HUES48 (cell line): Measurements from ENCODE around the gene SAMSN1.

Source experiments
- H3K27ac ChIP-seq: one replicate; pipeline ENCODE4 v1.7.0; 2013; ENCODE audit warnings: low read depth, low read length, inconsistent platforms
- H3K27me3 ChIP-seq: 2 replicates; pipeline ENCODE4 v1.6.1; 2013; ENCODE audit warnings: mild to moderate bottlenecking, low read length; ENCODE audit not compliant: control insufficient read depth, insufficient read depth
- H3K36me3 ChIP-seq: 2 replicates; pipeline ENCODE4 v1.6.1; 2013; ENCODE audit warnings: low read length; ENCODE audit not compliant: control insufficient read depth, insufficient read depth
- H3K4me1 ChIP-seq: 2 replicates; pipeline ENCODE4 v1.6.1; 2013; ENCODE audit warnings: mild to moderate bottlenecking, low read length; ENCODE audit not compliant: control insufficient read depth, insufficient read depth
- H3K4me3 ChIP-seq: 2 replicates; pipeline ENCODE4 v1.5.1; 2013; ENCODE audit warnings: mild to moderate bottlenecking, low read depth, low read length
- H3K9ac ChIP-seq: 2 replicates; pipeline ENCODE4 v1.6.1; 2013; ENCODE audit warnings: mild to moderate bottlenecking, low read depth, low read length, moderate library complexity
- H3K9me3 ChIP-seq: 2 replicates; pipeline ENCODE4 v1.6.1; 2013; ENCODE audit warnings: low read length; ENCODE audit not compliant: control insufficient read depth, insufficient read depth

The SAMSN1 gene

DNA sequence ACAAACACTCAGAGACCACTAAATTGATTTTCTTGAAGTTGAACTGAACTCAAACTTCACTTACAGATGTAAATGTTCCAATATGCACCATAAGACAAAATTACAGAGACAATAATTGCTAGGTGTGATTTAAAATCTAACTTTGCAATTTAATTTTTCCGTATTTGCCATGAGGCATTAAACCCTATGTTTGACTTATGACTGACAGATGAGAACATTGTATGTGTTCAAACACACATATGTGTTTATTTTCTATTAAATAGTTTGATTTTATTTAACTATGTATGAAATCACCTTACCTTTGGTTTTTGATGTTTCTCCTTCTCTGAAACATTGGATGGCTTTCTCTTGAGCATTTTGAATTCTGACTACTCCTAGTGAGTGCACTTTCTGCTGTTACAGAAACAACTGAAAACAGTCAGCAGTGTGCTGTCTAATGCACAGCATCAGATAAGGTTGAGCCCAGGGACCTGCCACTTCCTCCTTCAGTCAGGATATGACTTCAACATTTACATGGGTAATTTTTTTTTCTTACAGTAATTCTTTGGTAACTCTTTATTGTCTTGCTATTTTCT lies at the start of gene SAMSN1:
SAMSN1 (minus strand) TSS at position 410 of the 575 bp plus-strand sequence; CDS start at position 356, 54 bp downstream.
- Histone ChIP-seq H3K36me3 (no peaks in the 10 kb centered on the region), H3K9ac (no peak within 1 kb of the TSS), H3K4me3 (no peak within 1 kb of the TSS), H3K4me1 (peaks cover 3% of the 10 kb centered on the region; the same call in 1 of the 2 replicates), H3K27me3 (no peaks in the 10 kb centered on the region), H3K9me3 (no peaks in the 10 kb centered on the region), H3K27ac (no peak within 1 kb of the TSS)

DNA sequence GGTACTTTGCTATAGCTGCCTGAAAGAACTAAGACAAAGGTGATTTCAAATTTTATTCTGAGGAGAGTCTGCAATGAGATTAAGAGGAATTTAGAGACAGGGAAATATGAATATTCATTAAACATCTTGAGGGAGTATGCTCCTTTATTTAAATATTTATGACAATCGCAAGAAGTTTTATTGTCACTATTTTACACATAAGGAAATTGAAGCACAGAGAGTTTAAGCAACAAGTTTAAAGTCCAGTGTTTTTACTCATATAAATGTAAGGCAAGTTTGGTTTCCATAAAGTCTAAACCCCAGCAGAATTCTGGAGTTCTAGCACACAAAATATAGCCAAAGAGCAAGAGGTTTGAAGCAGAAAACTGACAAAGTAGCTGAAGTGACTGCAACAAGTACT lies 49.3 kb upstream of the SAMSN1 start:
- Histone ChIP-seq H3K36me3 (no peaks in the 10 kb centered on the region), H3K4me1 (no peaks in the 10 kb centered on the region), H3K9me3 (peaks cover 6% of the 10 kb centered on the region; the same call in 1 of the 2 replicates), H3K4me3 (no peak overlapping the region), H3K9ac (no peak overlapping the region), H3K27ac (no peak overlapping the region), H3K27me3 (no peaks in the 10 kb centered on the region)

DNA sequence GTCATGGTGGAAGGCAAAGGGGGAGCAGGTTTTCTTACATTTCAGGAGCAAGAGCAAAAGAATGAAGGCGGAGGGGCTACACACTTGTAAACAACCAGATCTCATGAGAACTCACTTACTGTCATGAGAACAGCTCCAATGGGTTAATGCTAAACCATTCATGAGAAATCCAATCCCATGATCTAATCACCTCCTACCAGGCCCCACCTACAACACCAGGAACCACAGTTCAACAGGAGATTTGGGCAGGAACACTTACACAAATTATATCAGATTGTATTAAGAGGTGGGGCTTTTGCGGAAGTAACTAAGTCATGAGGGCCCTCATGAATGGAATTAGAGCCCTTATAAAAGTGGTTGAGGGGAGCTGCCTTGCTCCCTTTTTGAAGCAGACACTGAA lies 48.9 kb upstream of the SAMSN1 start:
- no peaks in the 10 kb centered on the region for H3K4me1 ChIP-seq
- H3K27ac ChIP-seq, result no peak overlapping the region
- H3K9me3 ChIP-seq, result peaks cover 6% of the 10 kb centered on the region; the same call in 1 of the 2 replicates
- H3K9ac ChIP-seq, result no peak overlapping the region
- H3K36me3 ChIP-seq, result no peaks in the 10 kb centered on the region
- H3K4me3 ChIP-seq, result no peak overlapping the region
- no peaks in the 10 kb centered on the region for H3K27me3 ChIP-seq

DNA sequence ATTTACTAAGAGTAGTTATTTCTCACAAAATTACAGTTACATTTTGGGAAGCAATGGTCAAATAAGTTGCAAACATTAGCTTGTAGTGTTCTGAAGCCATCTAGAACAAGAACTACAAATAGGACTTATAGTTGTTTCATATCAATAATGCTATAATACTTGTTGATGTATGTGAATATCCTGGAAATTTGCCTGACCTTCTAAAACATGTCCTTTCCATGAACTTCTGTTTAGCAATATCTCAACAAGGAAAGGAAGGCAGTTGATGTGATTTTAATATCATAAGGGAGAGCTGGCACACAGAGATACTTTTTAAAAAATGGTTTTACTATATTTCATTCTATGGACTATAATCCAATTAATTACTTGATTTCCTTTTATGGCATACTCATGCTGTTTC lies 47.1 kb upstream of the SAMSN1 start:
- Histone ChIP-seq H3K9me3 (peaks cover 6% of the 10 kb centered on the region; the same call in 1 of the 2 replicates), H3K9ac (no peak overlapping the region), H3K36me3 (no peaks in the 10 kb centered on the region), H3K4me1 (no peaks in the 10 kb centered on the region), H3K27ac (no peak overlapping the region), H3K27me3 (no peaks in the 10 kb centered on the region), H3K4me3 (no peak overlapping the region)

- H3K9me3 ChIP-seq, result peaks cover 6% of the 10 kb centered on the region; the same call in 1 of the 2 replicates
- H3K27ac ChIP-seq, result no peak overlapping the region
- H3K4me3 ChIP-seq, result no peak overlapping the region
- H3K4me1 ChIP-seq, result no peaks in the 10 kb centered on the region
- H3K36me3 ChIP-seq, result no peaks in the 10 kb centered on the region
- no peaks in the 10 kb centered on the region for H3K27me3 ChIP-seq
- no peak overlapping the region for H3K9ac ChIP-seq
Observed at GRCh38 chr21:14592296-14593000, 46.3 kb upstream of the SAMSN1 start.

GRCh38 chr21:14591882-14592281 lies 45.8 kb upstream of the SAMSN1 start:
- Histone ChIP-seq H3K4me3 (no peak overlapping the region), H3K27ac (no peak overlapping the region), H3K4me1 (no peaks in the 10 kb centered on the region), H3K9ac (no peak overlapping the region), H3K9me3 (peaks cover 6% of the 10 kb centered on the region; the same call in 1 of the 2 replicates), H3K27me3 (no peaks in the 10 kb centered on the region), H3K36me3 (no peaks in the 10 kb centered on the region)

DNA sequence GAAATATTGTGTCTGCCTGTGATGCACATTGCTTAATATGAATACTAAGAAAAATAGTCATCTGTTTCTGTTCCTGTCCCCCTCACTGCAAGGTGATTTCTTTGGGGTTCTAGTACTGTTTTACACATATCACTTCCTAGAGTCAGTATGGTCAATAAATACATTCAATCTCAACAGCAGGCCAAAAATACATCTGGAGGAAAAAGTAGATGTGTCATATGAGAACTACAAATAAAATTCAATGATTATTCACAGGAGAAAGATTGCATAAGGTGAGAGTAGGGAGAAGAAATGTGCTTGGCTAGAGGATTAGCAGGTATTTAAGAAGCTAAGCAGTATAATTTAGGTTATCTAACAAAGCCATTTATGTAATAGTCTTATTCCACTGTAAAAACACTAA lies 45.3 kb upstream of the SAMSN1 start:
- H3K9me3 ChIP-seq, result peaks cover 2% of the 10 kb centered on the region; the same call in 1 of the 2 replicates
- no peaks in the 10 kb centered on the region for H3K4me1 ChIP-seq
- H3K27ac ChIP-seq, result no peak overlapping the region
- no peaks in the 10 kb centered on the region for H3K36me3 ChIP-seq
- H3K4me3 ChIP-seq, result no peak overlapping the region
- H3K9ac ChIP-seq, result no peak overlapping the region
- no peaks in the 10 kb centered on the region for H3K27me3 ChIP-seq

DNA sequence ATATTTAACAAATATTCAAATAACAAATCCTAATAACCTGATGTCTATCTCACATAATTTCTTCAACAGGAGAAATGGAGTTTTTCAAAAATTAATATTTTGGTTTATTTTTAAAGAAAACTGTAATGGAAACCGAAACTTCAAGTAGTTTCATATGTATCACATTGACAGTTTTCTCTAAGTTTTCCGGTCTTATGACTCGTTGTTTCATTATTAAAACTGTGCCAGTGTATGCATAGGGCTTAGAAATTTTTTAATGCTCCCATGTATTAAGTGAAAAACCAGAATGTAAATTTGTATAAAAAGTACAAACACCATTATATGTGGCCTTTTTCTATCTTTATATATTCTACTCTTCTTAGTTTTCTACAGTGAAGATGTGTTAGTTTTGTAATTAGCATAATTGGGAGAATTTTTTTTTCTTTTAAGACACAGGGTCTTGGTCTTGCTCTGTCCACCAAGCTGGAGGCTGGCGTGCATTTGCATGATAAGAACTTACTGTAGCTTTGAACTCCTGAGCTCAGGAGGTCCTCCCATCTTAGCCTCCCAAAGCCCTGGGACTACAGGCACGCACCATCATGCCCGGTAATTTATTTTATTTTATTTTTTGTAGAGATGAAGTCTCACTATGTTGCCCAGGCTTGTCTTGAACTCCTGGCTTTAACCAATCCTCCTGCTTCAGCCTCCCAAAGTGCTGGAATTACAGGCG lies 43.9 kb upstream of the SAMSN1 start:
- no peaks in the 10 kb centered on the region for H3K9me3 ChIP-seq
- H3K27ac ChIP-seq, result no peak overlapping the region
- H3K27me3 ChIP-seq, result no peaks in the 10 kb centered on the region
- H3K9ac ChIP-seq, result no peak overlapping the region
- no peaks in the 10 kb centered on the region for H3K4me1 ChIP-seq
- H3K4me3 ChIP-seq, result no peak overlapping the region
- H3K36me3 ChIP-seq, result no peaks in the 10 kb centered on the region

- Histone ChIP-seq H3K36me3 (no peaks in the 10 kb centered on the region), H3K4me3 (no peak overlapping the region), H3K9ac (no peak overlapping the region), H3K27ac (no peak overlapping the region), H3K27me3 (no peaks in the 10 kb centered on the region), H3K9me3 (no peaks in the 10 kb centered on the region), H3K4me1 (no peaks in the 10 kb centered on the region)
Observed at GRCh38 chr21:14587266-14587665, 41.2 kb upstream of the SAMSN1 start.

- no peak overlapping the region for H3K9ac ChIP-seq
- H3K27ac ChIP-seq, result no peak overlapping the region
- no peak overlapping the region for H3K4me3 ChIP-seq
- H3K27me3 ChIP-seq, result no peaks in the 10 kb centered on the region
- no peaks in the 10 kb centered on the region for H3K9me3 ChIP-seq
- H3K36me3 ChIP-seq, result no peaks in the 10 kb centered on the region
- no peaks in the 10 kb centered on the region for H3K4me1 ChIP-seq
Observed at GRCh38 chr21:14585122-14585521, 39.0 kb upstream of the SAMSN1 start.
